ENCODE results near the gene USP31. TPM values are rescaled to one million over a fixed set of nuclear protein-coding genes. Genes with fewer than 3 reads are reported as not detected.

The USP31 gene
- polyA plus RNA-seq, 2 of the 4 experiments (the other 2 are of a cell fraction) = 8.3 to 18.0 TPM

DNA sequence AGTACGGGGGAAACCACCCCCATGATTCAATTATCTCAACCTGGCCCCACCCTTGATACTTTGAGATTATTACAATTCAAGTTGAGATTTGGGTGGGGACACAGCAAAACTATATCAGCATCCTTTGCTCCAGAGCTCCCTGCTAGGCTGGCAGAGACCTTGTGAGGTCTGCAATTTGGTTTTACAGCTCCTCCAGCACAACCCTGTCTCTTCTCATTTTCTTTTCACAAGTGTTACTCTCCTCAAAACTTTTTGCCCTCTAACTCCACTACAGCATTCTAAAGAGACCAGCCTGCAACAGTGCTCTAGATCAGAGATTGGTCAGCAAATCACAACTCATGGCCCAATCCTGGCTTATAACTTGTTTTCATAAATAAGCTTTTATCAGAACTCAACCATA is 114.0 kb downstream of the USP31 start:
- TF ChIP-seq, protein P1, sequence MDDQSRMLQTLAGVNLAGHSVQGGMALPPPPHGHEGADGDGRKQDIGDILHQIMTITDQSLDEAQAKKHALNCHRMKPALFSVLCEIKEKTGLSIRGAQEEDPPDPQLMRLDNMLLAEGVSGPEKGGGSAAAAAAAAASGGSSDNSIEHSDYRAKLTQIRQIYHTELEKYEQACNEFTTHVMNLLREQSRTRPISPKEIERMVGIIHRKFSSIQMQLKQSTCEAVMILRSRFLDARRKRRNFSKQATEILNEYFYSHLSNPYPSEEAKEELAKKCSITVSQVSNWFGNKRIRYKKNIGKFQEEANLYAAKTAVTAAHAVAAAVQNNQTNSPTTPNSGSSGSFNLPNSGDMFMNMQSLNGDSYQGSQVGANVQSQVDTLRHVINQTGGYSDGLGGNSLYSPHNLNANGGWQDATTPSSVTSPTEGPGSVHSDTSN (IDR thresholded peaks at IDR 0.05) = no peak
- TF ChIP-seq HDAC2 (IDR thresholded peaks at IDR 0.05) = no peak
- no peak for TF ChIP-seq EP300 (IDR thresholded peaks at IDR 0.05)
- no peak for TF ChIP-seq TP53 (CRISPR knock-in tag; IDR thresholded peaks at IDR 0.05)
- TF ChIP-seq BHLHE40 (IDR thresholded peaks at IDR 0.05; ENCODE audit: low read depth, low read length) = no peak
- no peak for TF ChIP-seq USF2 (IDR thresholded peaks at IDR 0.05)
- TF ChIP-seq, protein P2, sequence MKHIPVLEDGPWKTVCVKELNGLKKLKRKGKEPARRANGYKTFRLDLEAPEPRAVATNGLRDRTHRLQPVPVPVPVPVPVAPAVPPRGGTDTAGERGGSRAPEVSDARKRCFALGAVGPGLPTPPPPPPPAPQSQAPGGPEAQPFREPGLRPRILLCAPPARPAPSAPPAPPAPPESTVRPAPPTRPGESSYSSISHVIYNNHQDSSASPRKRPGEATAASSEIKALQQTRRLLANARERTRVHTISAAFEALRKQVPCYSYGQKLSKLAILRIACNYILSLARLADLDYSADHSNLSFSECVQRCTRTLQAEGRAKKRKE (CRISPR knock-in tag; IDR thresholded peaks at IDR 0.05; ENCODE audit: low read depth) = no peak
- no peak for TF ChIP-seq FOSB (CRISPR knock-in tag; IDR thresholded peaks at IDR 0.05)
- TF ChIP-seq ZC3H11A (IDR thresholded peaks at IDR 0.05) = no peak
- no peak for TF ChIP-seq RAD21 (conservative IDR thresholded peaks at IDR 0.05 in 1 of 2, IDR thresholded peaks at IDR 0.05 in 1 of 2)
- ATAC-seq = no peak
- no peak overlapping the region for H3K4me3 ChIP-seq
- ChIA-PET POLR2A (no interaction called here), CTCF (interaction anchor here (1.0 to 1.5 kb wide), 2 partner anchors 13 to 57 kb away, joined by 3 to 4 read pairs; no protein-coding TSS in a partner anchor)
- peaks cover 17% of the 10 kb centered on the region; the same call in 2 of the 3 replicates for H3K9me3 ChIP-seq
- 0% methylated on average over 1 of the region's 1 CpG for WGBS (ENCODE audit: missing lambda C conversion rate)
- no peak for DNase-seq (ENCODE audit: low read depth in 1 of 2, low spot score in 1 of 2)
- no peaks in the 10 kb centered on the region for H3K4me1 ChIP-seq
- H3K4me2 ChIP-seq = no peak overlapping the region
- H3K27ac ChIP-seq = no peak overlapping the region
- FAIRE-seq = no peak

DNA sequence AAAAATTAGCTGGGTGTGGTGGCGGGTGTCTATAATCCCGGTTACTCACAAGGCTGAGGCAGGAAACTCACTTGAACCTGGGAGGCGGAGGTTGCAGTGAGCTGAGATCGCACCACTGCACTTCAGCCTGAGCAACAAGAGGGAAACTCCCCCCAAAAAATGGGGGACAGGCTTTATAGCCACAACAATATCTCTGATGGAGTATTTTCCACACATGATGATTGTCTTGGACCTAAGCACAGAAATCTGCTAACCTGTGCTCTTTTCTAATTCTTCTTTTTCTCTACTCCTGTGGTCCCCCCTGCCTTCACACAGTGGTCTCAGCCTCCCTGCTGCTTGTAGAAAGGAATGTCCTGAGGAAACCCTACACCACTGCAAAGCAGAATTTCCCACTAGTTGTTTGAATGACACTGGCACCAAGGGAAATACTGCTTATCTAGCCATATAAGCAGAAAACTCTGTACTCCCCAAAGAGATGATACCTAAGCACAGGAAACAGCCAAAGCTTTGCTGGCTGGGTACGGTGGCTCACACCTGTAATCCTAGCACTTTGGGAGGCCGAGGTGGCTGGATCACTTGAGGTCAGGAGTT is 117.6 kb downstream of the USP31 start:
- TF ChIP-seq NPAS2 (CRISPR knock-in tag; IDR thresholded peaks at IDR 0.05; ENCODE audit: borderline replicate concordance) = no peak
- TF ChIP-seq KDM5A (IDR thresholded peaks at IDR 0.05) = no peak
- TF ChIP-seq KDM1A (IDR thresholded peaks at IDR 0.05; ENCODE audit: low read depth) = no peak
- no peak for TF ChIP-seq ZC3H11A (IDR thresholded peaks at IDR 0.05)
- TF ChIP-seq HOXB5 (CRISPR knock-in tag; IDR thresholded peaks at IDR 0.05) = no peak
- no peak for TF ChIP-seq BHLHE40 (IDR thresholded peaks at IDR 0.05; ENCODE audit: low read depth, low read length)
- no peak for TF ChIP-seq POLR2A (IDR thresholded peaks at IDR 0.05; ENCODE audit: low read length)
- no peak for TF ChIP-seq RCOR1 (IDR thresholded peaks at IDR 0.05; ENCODE audit: low read depth, low read length)
- TF ChIP-seq ZFP36 (IDR thresholded peaks at IDR 0.05; ENCODE audit: borderline replicate concordance, partially characterized antibody) = no peak
- TF ChIP-seq, protein P3, sequence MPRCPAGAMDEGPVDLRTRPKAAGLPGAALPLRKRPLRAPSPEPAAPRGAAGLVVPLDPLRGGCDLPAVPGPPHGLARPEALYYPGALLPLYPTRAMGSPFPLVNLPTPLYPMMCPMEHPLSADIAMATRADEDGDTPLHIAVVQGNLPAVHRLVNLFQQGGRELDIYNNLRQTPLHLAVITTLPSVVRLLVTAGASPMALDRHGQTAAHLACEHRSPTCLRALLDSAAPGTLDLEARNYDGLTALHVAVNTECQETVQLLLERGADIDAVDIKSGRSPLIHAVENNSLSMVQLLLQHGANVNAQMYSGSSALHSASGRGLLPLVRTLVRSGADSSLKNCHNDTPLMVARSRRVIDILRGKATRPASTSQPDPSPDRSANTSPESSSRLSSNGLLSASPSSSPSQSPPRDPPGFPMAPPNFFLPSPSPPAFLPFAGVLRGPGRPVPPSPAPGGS (IDR thresholded peaks at IDR 0.05) = no peak
- no peak for TF ChIP-seq FOXS1 (CRISPR knock-in tag; IDR thresholded peaks at IDR 0.05)
- TF ChIP-seq ELK1 (IDR thresholded peaks at IDR 0.05; ENCODE audit: low read depth, low read length) = no peak
- TF ChIP-seq, protein P2 (CRISPR knock-in tag; IDR thresholded peaks at IDR 0.05; ENCODE audit: low read depth) = no peak
- no peak for TF ChIP-seq HMGXB4 (CRISPR knock-in tag; IDR thresholded peaks at IDR 0.05; ENCODE audit: borderline replicate concordance)
- no peak for TF ChIP-seq RAD21 (conservative IDR thresholded peaks at IDR 0.05 in 1 of 2, IDR thresholded peaks at IDR 0.05 in 1 of 2)
- ChIA-PET CTCF (interaction anchor here (1.2 kb wide), 1 partner anchor 9 kb away, joined by 4 read pairs; no protein-coding TSS in a partner anchor), POLR2A (no interaction called here)
- no peak for DNase-seq (ENCODE audit: low read depth in 1 of 2, low spot score in 1 of 2)
- Histone ChIP-seq H3K4me3 (no peak overlapping the region), H3K4me2 (no peak overlapping the region), H3K4me1 (no peaks in the 10 kb centered on the region), H3K9me3 (peaks cover 17% of the 10 kb centered on the region; the same call in 2 of the 3 replicates), H3K27ac (no peak overlapping the region)
- ATAC-seq = no peak
- WGBS (ENCODE audit: missing lambda C conversion rate) = 7% methylated on average over 6 of the region's 6 CpGs
- FAIRE-seq = no peak

All from A549 (cell line).